Osteocyte (in vitro differentiated cells): Measurements from ENCODE around the gene GLYR1. TPM values are rescaled to one million over a fixed set of nuclear protein-coding genes. Genes with fewer than 3 reads are reported as not detected.

Source experiments
- DNase-seq: peaks from one replicate; pipeline ENCODE4 v3.0.0; 2021; ENCODE audit warnings: mixed read lengths; ENCODE audit not compliant: unreplicated experiment; ENCODE audit errors: extremely low spot score
- H3K27ac Mint-ChIP-seq: one replicate; pipeline ENCODE4 v1.8.0; 2021; ENCODE audit warnings: mild to moderate bottlenecking, mixed read lengths; ENCODE audit not compliant: unreplicated experiment
- H3K27me3 Mint-ChIP-seq: one replicate; pipeline ENCODE4 v1.8.0; 2021; ENCODE audit warnings: mixed read lengths; ENCODE audit not compliant: unreplicated experiment
- H3K36me3 Mint-ChIP-seq: one replicate; pipeline ENCODE4 v1.8.0; 2021; ENCODE audit warnings: mixed read lengths; ENCODE audit not compliant: unreplicated experiment
- H3K4me1 Mint-ChIP-seq: one replicate; pipeline ENCODE4 v1.8.0; 2021; ENCODE audit warnings: mixed read lengths; ENCODE audit not compliant: unreplicated experiment
- H3K4me3 Mint-ChIP-seq: one replicate; pipeline ENCODE4 v1.8.0; 2021; ENCODE audit warnings: mild to moderate bottlenecking, moderate library complexity, mixed read lengths; ENCODE audit not compliant: unreplicated experiment
- H3K9me3 Mint-ChIP-seq: one replicate; pipeline ENCODE4 v1.8.0; 2021; ENCODE audit warnings: mixed read lengths; ENCODE audit not compliant: unreplicated experiment
- CTCF ChIP-seq: fragments of 200-600 bp; sonication (generic); IDR thresholded peaks from 2 replicates; pipeline ENCODE4 v1.5.0; 2021; ENCODE audit warnings: antibody characterized with exemption, mild to moderate bottlenecking, moderate library complexity
- total RNA-seq: library from RNA; stranded (reverse); gene quantifications from 2 replicates; pipeline ENCODE4 v1.2.1, GENCODE V29; 2021

Gene GLYR1
- total RNA-seq, 1 donor from 2014 or later, result 76.9 TPM

GRCh38 chr16:4798456-4798855 is 48.6 kb downstream of the GLYR1 start:
- no peaks in the 10 kb centered on the region for H3K9me3 Mint-ChIP-seq
- TF ChIP-seq CTCF, result no peak
- no peaks in the 10 kb centered on the region for H3K36me3 Mint-ChIP-seq
- peak overlapping the region; percentile 17 for H3K4me3 Mint-ChIP-seq
- DNase-seq, result no peak
- no peaks in the 10 kb centered on the region for H3K27me3 Mint-ChIP-seq
- H3K4me1 Mint-ChIP-seq, result peaks cover 15% of the 10 kb centered on the region
- H3K27ac Mint-ChIP-seq, result no peak overlapping the region

- Mint-ChIP-seq H3K36me3 (no peaks in the 10 kb centered on the region), H3K4me3 (no peak overlapping the region), H3K4me1 (peaks cover 8% of the 10 kb centered on the region), H3K27me3 (no peaks in the 10 kb centered on the region), H3K27ac (no peak overlapping the region), H3K9me3 (no peaks in the 10 kb centered on the region)
- DNase-seq, result no peak
- TF ChIP-seq CTCF, result no peak
Observed at GRCh38 chr16:4797805-4798252, 49.3 kb downstream of the GLYR1 start.

- no peaks in the 10 kb centered on the region for H3K36me3 Mint-ChIP-seq
- TF ChIP-seq CTCF, result no peak
- H3K4me1 Mint-ChIP-seq, result peaks cover 8% of the 10 kb centered on the region
- no peak overlapping the region for H3K27ac Mint-ChIP-seq
- DNase-seq, result no peak
- H3K9me3 Mint-ChIP-seq, result no peaks in the 10 kb centered on the region
- no peaks in the 10 kb centered on the region for H3K27me3 Mint-ChIP-seq
- no peak overlapping the region for H3K4me3 Mint-ChIP-seq
Observed at GRCh38 chr16:4796982-4797804, 49.9 kb downstream of the GLYR1 start.

- no peak for TF ChIP-seq CTCF
- no peak for DNase-seq
- H3K9me3 Mint-ChIP-seq, result no peaks in the 10 kb centered on the region
- no peaks in the 10 kb centered on the region for H3K36me3 Mint-ChIP-seq
- peaks cover 2% of the 10 kb centered on the region for H3K4me1 Mint-ChIP-seq
- no peak overlapping the region for H3K4me3 Mint-ChIP-seq
- no peak overlapping the region for H3K27ac Mint-ChIP-seq
- no peaks in the 10 kb centered on the region for H3K27me3 Mint-ChIP-seq
Observed at GRCh38 chr16:4795828-4796572, 51.1 kb downstream of the GLYR1 start.
